ENCODE measurements around the gene DOK5.

DOK5 gene

GRCh38 chr20:54499111-54499510 lies 23.7 kb downstream of the DOK5 start:
- no peak overlapping the region for H3K9ac ChIP-seq (ENCODE audit: low read length)
- no peaks in the 10 kb centered on the region for H3K36me3 ChIP-seq (replicated peaks; ENCODE audit: insufficient read depth, low read length)
- no peaks in the 10 kb centered on the region for H4K20me1 ChIP-seq (ENCODE audit: insufficient read depth, low read length)
- H3K9me2 ChIP-seq (replicated peaks; ENCODE audit: insufficient read depth, low read length): no peaks in the 10 kb centered on the region
- no peak overlapping the region for H3K27ac ChIP-seq (ENCODE audit: low read length)
- H3K4me1 ChIP-seq (ENCODE audit: low read length): no peaks in the 10 kb centered on the region
- no peak overlapping the region for H2AFZ ChIP-seq (ENCODE audit: low read length)
- H3K4me2 ChIP-seq (ENCODE audit: low read depth, low read length): no peak overlapping the region
- H3K27me3 ChIP-seq (replicated peaks; ENCODE audit: insufficient read depth, low read length): no peaks in the 10 kb centered on the region
- H3F3A ChIP-seq (ENCODE audit: insufficient read depth, low read length): no peaks in the 10 kb centered on the region
- no peaks in the 10 kb centered on the region for H3K79me2 ChIP-seq (ENCODE audit: low read length)
- DNase-seq: no peak
- H3K4me3 ChIP-seq (ENCODE audit: low read length): no peak overlapping the region
- H3K9me3 ChIP-seq (replicated peaks; ENCODE audit: insufficient read depth, low read length): no peaks in the 10 kb centered on the region
- TF ChIP-seq EZH2phosphoT487 (IDR thresholded peaks at IDR 0.05; ENCODE audit: low read length) (no peak), EZH2 (optimal IDR thresholded peaks at IDR 0.05; ENCODE audit: low read depth, low read length) (no peak)
- TF ChIP-seq, protein P1, sequence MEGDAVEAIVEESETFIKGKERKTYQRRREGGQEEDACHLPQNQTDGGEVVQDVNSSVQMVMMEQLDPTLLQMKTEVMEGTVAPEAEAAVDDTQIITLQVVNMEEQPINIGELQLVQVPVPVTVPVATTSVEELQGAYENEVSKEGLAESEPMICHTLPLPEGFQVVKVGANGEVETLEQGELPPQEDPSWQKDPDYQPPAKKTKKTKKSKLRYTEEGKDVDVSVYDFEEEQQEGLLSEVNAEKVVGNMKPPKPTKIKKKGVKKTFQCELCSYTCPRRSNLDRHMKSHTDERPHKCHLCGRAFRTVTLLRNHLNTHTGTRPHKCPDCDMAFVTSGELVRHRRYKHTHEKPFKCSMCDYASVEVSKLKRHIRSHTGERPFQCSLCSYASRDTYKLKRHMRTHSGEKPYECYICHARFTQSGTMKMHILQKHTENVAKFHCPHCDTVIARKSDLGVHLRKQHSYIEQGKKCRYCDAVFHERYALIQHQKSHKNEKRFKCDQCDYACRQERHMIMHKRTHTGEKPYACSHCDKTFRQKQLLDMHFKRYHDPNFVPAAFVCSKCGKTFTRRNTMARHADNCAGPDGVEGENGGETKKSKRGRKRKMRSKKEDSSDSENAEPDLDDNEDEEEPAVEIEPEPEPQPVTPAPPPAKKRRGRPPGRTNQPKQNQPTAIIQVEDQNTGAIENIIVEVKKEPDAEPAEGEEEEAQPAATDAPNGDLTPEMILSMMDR (IDR thresholded peaks at IDR 0.05; ENCODE audit: low read length): no peak

- H3K4me1 ChIP-seq (ENCODE audit: low read length): no peaks in the 10 kb centered on the region
- H3K27me3 ChIP-seq (replicated peaks; ENCODE audit: insufficient read depth, low read length): no peaks in the 10 kb centered on the region
- H3K9me2 ChIP-seq (replicated peaks; ENCODE audit: insufficient read depth, low read length): no peaks in the 10 kb centered on the region
- H4K20me1 ChIP-seq (ENCODE audit: insufficient read depth, low read length): no peaks in the 10 kb centered on the region
- H3K4me2 ChIP-seq (ENCODE audit: low read depth, low read length): no peak overlapping the region
- DNase-seq: no peak
- no peak overlapping the region for H2AFZ ChIP-seq (ENCODE audit: low read length)
- H3K36me3 ChIP-seq (replicated peaks; ENCODE audit: insufficient read depth, low read length): no peaks in the 10 kb centered on the region
- TF ChIP-seq EZH2 (optimal IDR thresholded peaks at IDR 0.05; ENCODE audit: low read depth, low read length) (no peak), EZH2phosphoT487 (IDR thresholded peaks at IDR 0.05; ENCODE audit: low read length) (no peak)
- TF ChIP-seq, protein P1 (IDR thresholded peaks at IDR 0.05; ENCODE audit: low read length): no peak
- H3K27ac ChIP-seq (ENCODE audit: low read length): no peak overlapping the region
- no peak overlapping the region for H3K4me3 ChIP-seq (ENCODE audit: low read length)
- no peaks in the 10 kb centered on the region for H3K79me2 ChIP-seq (ENCODE audit: low read length)
- H3F3A ChIP-seq (ENCODE audit: insufficient read depth, low read length): no peaks in the 10 kb centered on the region
- no peaks in the 10 kb centered on the region for H3K9me3 ChIP-seq (replicated peaks; ENCODE audit: insufficient read depth, low read length)
- H3K9ac ChIP-seq (ENCODE audit: low read length): no peak overlapping the region
Measured at GRCh38 chr20:54502179-54502578, 26.8 kb downstream of the DOK5 start.

GRCh38 chr20:54506643-54507042 lies 31.2 kb downstream of the DOK5 start:
- TF ChIP-seq, protein P1 (IDR thresholded peaks at IDR 0.05; ENCODE audit: low read length): no peak
- TF ChIP-seq EZH2phosphoT487 (IDR thresholded peaks at IDR 0.05; ENCODE audit: low read length) (no peak), EZH2 (optimal IDR thresholded peaks at IDR 0.05; ENCODE audit: low read depth, low read length) (no peak)
- H3K36me3 ChIP-seq (replicated peaks; ENCODE audit: insufficient read depth, low read length): no peaks in the 10 kb centered on the region
- H3K27ac ChIP-seq (ENCODE audit: low read length): no peak overlapping the region
- no peaks in the 10 kb centered on the region for H3K27me3 ChIP-seq (replicated peaks; ENCODE audit: insufficient read depth, low read length)
- no peaks in the 10 kb centered on the region for H3F3A ChIP-seq (ENCODE audit: insufficient read depth, low read length)
- H3K79me2 ChIP-seq (ENCODE audit: low read length): no peaks in the 10 kb centered on the region
- H4K20me1 ChIP-seq (ENCODE audit: insufficient read depth, low read length): no peaks in the 10 kb centered on the region
- no peak overlapping the region for H3K4me2 ChIP-seq (ENCODE audit: low read depth, low read length)
- H2AFZ ChIP-seq (ENCODE audit: low read length): no peak overlapping the region
- no peak overlapping the region for H3K4me3 ChIP-seq (ENCODE audit: low read length)
- no peaks in the 10 kb centered on the region for H3K4me1 ChIP-seq (ENCODE audit: low read length)
- no peak overlapping the region for H3K9ac ChIP-seq (ENCODE audit: low read length)
- no peaks in the 10 kb centered on the region for H3K9me2 ChIP-seq (replicated peaks; ENCODE audit: insufficient read depth, low read length)
- no peaks in the 10 kb centered on the region for H3K9me3 ChIP-seq (replicated peaks; ENCODE audit: insufficient read depth, low read length)
- DNase-seq: no peak
